K562 (cell line): Measurements from ENCODE around the gene HDHD3. TPM values are rescaled to one million over a fixed set of nuclear protein-coding genes. Genes with fewer than 3 reads are reported as not detected.

Source experiments
- ELF1 ChIP-seq: fragments of 200-800 bp; sonication (Bioruptor generic); IDR thresholded peaks from 2 replicates; pipeline ENCODE4 v1.6.1; 2016; ENCODE audit warnings: missing genetic modification characterization, missing compliant biosample characterization
- FOXJ3 ChIP-seq: sonication (generic); formaldehyde crosslinking; IDR thresholded peaks from 2 replicates; pipeline ENCODE4 v1.4.0; 2020; ENCODE audit warnings: mild to moderate bottlenecking, missing genetic modification reagents
- FOXP1 ChIP-seq: sonication (generic); formaldehyde crosslinking; IDR thresholded peaks from 2 replicates; pipeline ENCODE4 v1.8.0; 2022; ENCODE audit warnings: mild to moderate bottlenecking, missing genetic modification reagents
- HDAC2 ChIP-seq: fragments of 450-650 bp; IDR thresholded peaks from 2 replicates; pipeline ENCODE4 v1.6.1; 2016; ENCODE audit warnings: mild to moderate bottlenecking
- ILF3 ChIP-seq: fragments of 450-650 bp; IDR thresholded peaks from 2 replicates; pipeline ENCODE4 v1.6.1; 2018; ENCODE audit warnings: antibody characterized with exemption, mild to moderate bottlenecking, moderate library complexity, borderline replicate concordance
- JUND ChIP-seq, 2 experiments: IDR thresholded peaks; 2 replicates in 1 of 2; 3 replicates in 1 of 2; pipeline ENCODE4 v1.6.1; 2011; ENCODE audit warnings: borderline replicate concordance in 2 of 2, low read depth in 2 of 2, low read length in 2 of 2, improper control_type of control experiment in 1 of 2, missing biosample characterization in 1 of 2, missing genetic modification characterization in 1 of 2, missing genetic modification reagents in 1 of 2
- KLF16 ChIP-seq: IDR thresholded peaks from 2 replicates; pipeline ENCODE4 v1.6.1; 2016; ENCODE audit warnings: antibody characterized with exemption
- KLF6 ChIP-seq: fragments of 250-450 bp; sonication (Bioruptor Pico); IDR thresholded peaks from 2 replicates; pipeline ENCODE4 v1.4.0; 2020; ENCODE audit warnings: mild to moderate bottlenecking, moderate library complexity, borderline replicate concordance
- MCM7 ChIP-seq, 2 experiments: fragments of 450-650 bp; IDR thresholded peaks; 2 replicates each; pipeline ENCODE4 v1.6.1; 2016 to 2018
- NCOA1 ChIP-seq: fragments of 450-650 bp; IDR thresholded peaks from 2 replicates; pipeline ENCODE4 v1.6.1; 2016; ENCODE audit warnings: low read depth
- NRF1 ChIP-seq, 2 experiments: fragments of 450-650 bp; IDR thresholded peaks in 1 of 2; conservative IDR thresholded peaks in 1 of 2; 2 replicates each; pipeline ENCODE4 v1.6.1; 2014; ENCODE audit warnings: mild to moderate bottlenecking in 2 of 2
- RFX1 ChIP-seq: fragments of 450-650 bp; IDR thresholded peaks from 2 replicates; pipeline ENCODE4 v1.6.1; 2016; ENCODE audit warnings: mild to moderate bottlenecking, moderate library complexity
- SLC30A9 ChIP-seq: fragments of 250-450 bp; sonication (Bioruptor Pico); IDR thresholded peaks from 2 replicates; pipeline ENCODE4 v1.8.0; 2022; ENCODE audit warnings: mild to moderate bottlenecking, moderate library complexity
- USF2 ChIP-seq: sonication (generic); formaldehyde crosslinking; IDR thresholded peaks from 2 replicates; pipeline ENCODE4 v1.5.0; 2020; ENCODE audit warnings: missing genetic modification reagents
- YBX1 ChIP-seq: fragments of 450-650 bp; IDR thresholded peaks from 2 replicates; pipeline ENCODE4 v1.7.1; 2016; ENCODE audit warnings: mild to moderate bottlenecking
- ZBTB12 ChIP-seq: fragments of 250-450 bp; sonication (Bioruptor Pico); IDR thresholded peaks from 2 replicates; pipeline ENCODE4 v1.4.0; 2020
- ZNF12 ChIP-seq: sonication (generic); formaldehyde crosslinking; IDR thresholded peaks from 2 replicates; pipeline ENCODE4 v1.4.0; 2020; ENCODE audit warnings: mild to moderate bottlenecking, missing genetic modification reagents
- ZNF280B ChIP-seq: fragments of 250-450 bp; sonication (Bioruptor Pico); IDR thresholded peaks from 2 replicates; pipeline ENCODE4 v1.5.1; 2021; ENCODE audit warnings: mild to moderate bottlenecking
- ZNF311 ChIP-seq: fragments of 250-450 bp; sonication (Bioruptor Pico); IDR thresholded peaks from 2 replicates; pipeline ENCODE4 v1.4.0; 2020; ENCODE audit warnings: mild to moderate bottlenecking, moderate library complexity
- polyA plus RNA-seq, 8 experiments: library from polyadenylated mRNA; depleted of rRNA in 4 of 8; stranded (reverse) in 5 of 8; unstranded in 3 of 8; fragments of >200 nt; fragmentation: Nextera tagmentation in 2 of 8; fragmentation: Illumina TruSeq in 1 of 8; extraction: Ambion mirVana in 2 of 8; extraction: Trizol in 1 of 8; gene quantifications; 2 replicates each; pipeline versions ENCODE4 v1.2.1 to v1.2.3, GENCODE V29; 2011 to 2014; ENCODE audit warnings: inconsistent platforms in 1 of 8, missing spikeins in 1 of 8
- total RNA-seq, 7 experiments: library from RNA; depleted of rRNA in 6 of 7; stranded (reverse); fragments of >200 nt in 6 of 7; fragmentation: Illumina TruSeq in 2 of 7; extraction: Trizol in 2 of 7; gene quantifications; 2 replicates each; pipeline versions ENCODE4 v1.2.1 to v1.2.3, GENCODE V29; 2011 to 2021; ENCODE audit warnings: low replicate concordance in 1 of 7
- TF ChIP-seq, protein P1 (sequence below): sonication (generic); formaldehyde crosslinking; IDR thresholded peaks from 2 replicates; pipeline ENCODE4 v1.8.1; 2023; ENCODE audit warnings: missing genetic modification reagents, mild to moderate bottlenecking, borderline replicate concordance

The HDHD3 gene
- total and polyA plus RNA-seq, 9 of the 15 experiments (the other 6 are each of a cell fraction or from before 2014, with no cell fraction given) = 1.1 to 19.1 (median 10.9) TPM

DNA sequence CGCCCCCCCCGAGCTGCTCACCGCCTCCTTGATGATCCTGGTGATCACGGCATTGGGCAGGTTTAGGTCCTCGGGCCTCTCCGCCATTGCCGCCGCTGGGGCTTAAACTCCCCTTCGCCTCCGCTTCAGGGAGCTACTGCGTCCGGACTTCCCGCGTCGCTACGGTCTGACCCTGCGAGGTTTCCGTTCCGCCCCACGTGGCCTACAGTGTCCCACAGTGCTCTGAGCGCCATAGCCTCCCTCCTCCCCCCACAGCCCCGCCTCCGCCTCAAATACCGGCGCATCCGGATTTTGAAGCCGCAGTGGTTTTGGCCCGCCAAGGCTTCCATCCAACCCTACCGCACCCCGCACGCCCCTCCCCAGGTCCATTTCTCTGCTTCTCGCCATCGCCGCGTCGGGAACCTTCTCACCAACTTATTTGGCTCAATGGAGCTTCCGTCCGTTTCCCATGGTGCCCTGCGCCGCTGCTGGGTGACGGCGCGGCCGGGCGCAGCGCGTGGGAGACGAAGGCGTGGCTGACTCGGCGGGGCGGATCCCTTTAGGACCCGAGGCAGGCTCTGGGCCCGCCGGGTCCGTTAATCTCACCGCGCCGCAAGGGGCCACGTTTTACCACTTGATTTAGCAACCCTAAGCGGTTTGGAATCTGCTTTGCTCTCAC is 33.5 kb upstream of the HDHD3 start, which contains the start of the genes C9orf43 and POLE3 (continued):
- TF ChIP-seq ZNF12 (CRISPR knock-in tag) (0 out of 2 replicates have a peak, but pooled peaks have one; percentile 64), ZNF280B (CRISPR knock-in tag) (no peak), MCM7 (IDR thresholded peaks at IDR 0.05) (peak in 1 of 2 experiments; percentile 93; a peak in 1 of 4 replicates), NCOA1 (0 out of 2 replicates have a peak, but pooled peaks have one; percentile 23), ZBTB12 (CRISPR knock-in tag) (0 out of 2 replicates have a peak, but pooled peaks have one; percentile 34), USF2 (CRISPR knock-in tag) (peak; percentile 95), SLC30A9 (no peak), RFX1 (peak; percentile 85), HDAC2 (peak; percentile 49; the same call in 1 of the 2 replicates), ZNF311 (CRISPR knock-in tag) (no peak), ILF3 (no peak), FOXP1 (CRISPR knock-in tag) (peak; percentile 89), JUND (IDR thresholded peaks at IDR 0.05; ENCODE audit: borderline replicate concordance, low read depth, low read length) (peak; percentile 74), JUND (tag; IDR thresholded peaks at IDR 0.05; ENCODE audit: borderline replicate concordance, low read depth, low read length) (peak; percentile 66; the same call in 1 of the 3 replicates), KLF16 (peak; percentile 94), KLF6 (peak; percentile 38; the same call in 1 of the 2 replicates), YBX1 (no peak), ELF1 (tag) (peak; percentile 85), NRF1 (conservative IDR thresholded peaks at IDR 0.05 in 1 of 2, IDR thresholded peaks at IDR 0.05 in 1 of 2) (peak; percentile 87 to 89), FOXJ3 (CRISPR knock-in tag) (no peak)
- TF ChIP-seq, protein P1, sequence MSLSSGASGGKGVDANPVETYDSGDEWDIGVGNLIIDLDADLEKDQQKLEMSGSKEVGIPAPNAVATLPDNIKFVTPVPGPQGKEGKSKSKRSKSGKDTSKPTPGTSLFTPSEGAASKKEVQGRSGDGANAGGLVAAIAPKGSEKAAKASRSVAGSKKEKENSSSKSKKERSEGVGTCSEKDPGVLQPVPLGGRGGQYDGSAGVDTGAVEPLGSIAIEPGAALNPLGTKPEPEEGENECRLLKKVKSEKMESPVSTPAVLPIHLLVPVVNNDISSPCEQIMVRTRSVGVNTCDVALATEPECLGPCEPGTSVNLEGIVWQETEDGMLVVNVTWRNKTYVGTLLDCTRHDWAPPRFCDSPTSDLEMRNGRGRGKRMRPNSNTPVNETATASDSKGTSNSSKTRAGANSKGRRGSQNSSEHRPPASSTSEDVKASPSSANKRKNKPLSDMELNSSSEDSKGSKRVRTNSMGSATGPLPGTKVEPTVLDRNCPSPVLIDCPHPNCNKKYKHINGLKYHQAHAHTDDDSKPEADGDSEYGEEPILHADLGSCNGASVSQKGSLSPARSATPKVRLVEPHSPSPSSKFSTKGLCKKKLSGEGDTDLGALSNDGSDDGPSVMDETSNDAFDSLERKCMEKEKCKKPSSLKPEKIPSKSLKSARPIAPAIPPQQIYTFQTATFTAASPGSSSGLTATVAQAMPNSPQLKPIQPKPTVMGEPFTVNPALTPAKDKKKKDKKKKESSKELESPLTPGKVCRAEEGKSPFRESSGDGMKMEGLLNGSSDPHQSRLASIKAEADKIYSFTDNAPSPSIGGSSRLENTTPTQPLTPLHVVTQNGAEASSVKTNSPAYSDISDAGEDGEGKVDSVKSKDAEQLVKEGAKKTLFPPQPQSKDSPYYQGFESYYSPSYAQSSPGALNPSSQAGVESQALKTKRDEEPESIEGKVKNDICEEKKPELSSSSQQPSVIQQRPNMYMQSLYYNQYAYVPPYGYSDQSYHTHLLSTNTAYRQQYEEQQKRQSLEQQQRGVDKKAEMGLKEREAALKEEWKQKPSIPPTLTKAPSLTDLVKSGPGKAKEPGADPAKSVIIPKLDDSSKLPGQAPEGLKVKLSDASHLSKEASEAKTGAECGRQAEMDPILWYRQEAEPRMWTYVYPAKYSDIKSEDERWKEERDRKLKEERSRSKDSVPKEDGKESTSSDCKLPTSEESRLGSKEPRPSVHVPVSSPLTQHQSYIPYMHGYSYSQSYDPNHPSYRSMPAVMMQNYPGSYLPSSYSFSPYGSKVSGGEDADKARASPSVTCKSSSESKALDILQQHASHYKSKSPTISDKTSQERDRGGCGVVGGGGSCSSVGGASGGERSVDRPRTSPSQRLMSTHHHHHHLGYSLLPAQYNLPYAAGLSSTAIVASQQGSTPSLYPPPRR = no peak
